GM23248 (cell line): ENCODE results near the gene ADAMTSL1.

Source experiments
- EZH2 ChIP-seq: fragments of 200-600 bp; sonication (generic); IDR thresholded peaks from 2 replicates; pipeline ENCODE4 v1.6.1; 2018; ENCODE audit warnings: antibody characterized with exemption, mild to moderate bottlenecking; ENCODE audit not compliant: insufficient read depth, poor library complexity, severe bottlenecking
- EZH2phosphoT487 ChIP-seq: fragments of 200-600 bp; sonication (generic); IDR thresholded peaks from 2 replicates; pipeline ENCODE4 v1.6.1; 2018; ENCODE audit warnings: antibody characterized with exemption, moderate library complexity, mild to moderate bottlenecking, low read depth; ENCODE audit not compliant: insufficient read depth

DNA sequence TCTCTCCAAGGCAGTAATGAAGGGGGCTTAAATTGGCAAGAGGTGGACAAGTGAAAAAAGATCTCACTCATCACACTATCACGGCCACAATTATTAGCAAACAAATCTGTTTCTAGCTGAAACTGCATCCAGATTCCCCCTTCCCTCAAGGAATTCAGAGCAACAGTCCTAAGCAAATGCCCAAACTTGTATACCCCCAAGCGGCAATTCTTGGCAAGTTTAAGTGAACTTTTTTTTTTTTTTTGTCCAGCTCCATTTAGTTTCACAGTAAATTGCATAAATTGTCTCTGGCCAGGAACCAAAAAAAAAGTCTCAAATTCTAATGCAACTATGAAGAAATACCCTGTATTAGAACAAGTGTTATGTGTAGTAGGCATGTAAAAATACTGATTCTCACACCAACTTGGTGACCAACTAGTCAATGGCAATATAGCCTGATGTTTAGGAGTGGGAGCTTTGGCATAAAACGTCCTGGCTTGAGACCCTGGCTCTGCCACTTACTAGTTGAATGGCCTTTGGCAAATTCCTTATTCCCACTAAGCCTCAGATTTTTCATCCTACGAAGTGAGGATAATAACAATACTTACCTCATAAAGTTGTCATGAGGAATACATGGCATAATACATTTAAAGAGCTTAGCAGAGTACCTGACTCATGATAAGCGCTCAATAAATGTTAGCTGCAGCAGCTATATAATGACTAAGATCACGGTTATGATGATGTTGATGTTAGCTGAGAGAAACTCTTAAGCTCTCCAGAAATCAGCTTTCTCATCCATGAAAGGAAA is 193.2 kb downstream of the ADAMTSL1 start:
- TF ChIP-seq EZH2phosphoT487 (no peak), EZH2 (no peak)
